GM12873 (cell line): Measurements from ENCODE around the gene TPM1.

ENCODE experiments used
- TF ChIP-seq, protein P1 (sequence below): IDR thresholded peaks from 2 replicates; pipeline ENCODE4 v1.5.1; 2012; ENCODE audit warnings: low read depth, mild to moderate bottlenecking, moderate library complexity, low read length, control low read depth; ENCODE audit not compliant: insufficient read depth; ENCODE audit errors: missing control alignments

Gene TPM1

GRCh38 chr15:63052961-63053698 lies 10.6 kb downstream of the TPM1 start:
- TF ChIP-seq, protein P1, sequence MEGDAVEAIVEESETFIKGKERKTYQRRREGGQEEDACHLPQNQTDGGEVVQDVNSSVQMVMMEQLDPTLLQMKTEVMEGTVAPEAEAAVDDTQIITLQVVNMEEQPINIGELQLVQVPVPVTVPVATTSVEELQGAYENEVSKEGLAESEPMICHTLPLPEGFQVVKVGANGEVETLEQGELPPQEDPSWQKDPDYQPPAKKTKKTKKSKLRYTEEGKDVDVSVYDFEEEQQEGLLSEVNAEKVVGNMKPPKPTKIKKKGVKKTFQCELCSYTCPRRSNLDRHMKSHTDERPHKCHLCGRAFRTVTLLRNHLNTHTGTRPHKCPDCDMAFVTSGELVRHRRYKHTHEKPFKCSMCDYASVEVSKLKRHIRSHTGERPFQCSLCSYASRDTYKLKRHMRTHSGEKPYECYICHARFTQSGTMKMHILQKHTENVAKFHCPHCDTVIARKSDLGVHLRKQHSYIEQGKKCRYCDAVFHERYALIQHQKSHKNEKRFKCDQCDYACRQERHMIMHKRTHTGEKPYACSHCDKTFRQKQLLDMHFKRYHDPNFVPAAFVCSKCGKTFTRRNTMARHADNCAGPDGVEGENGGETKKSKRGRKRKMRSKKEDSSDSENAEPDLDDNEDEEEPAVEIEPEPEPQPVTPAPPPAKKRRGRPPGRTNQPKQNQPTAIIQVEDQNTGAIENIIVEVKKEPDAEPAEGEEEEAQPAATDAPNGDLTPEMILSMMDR, result no peak

- TF ChIP-seq, protein P1, result no peak
These were observed 11.7 kb downstream of the TPM1 start for GRCh38 chr15:63054281-63054683.

- TF ChIP-seq, protein P1, result no peak
These were observed 12.4 kb downstream of the TPM1 start for GRCh38 chr15:63054985-63055384.

DNA sequence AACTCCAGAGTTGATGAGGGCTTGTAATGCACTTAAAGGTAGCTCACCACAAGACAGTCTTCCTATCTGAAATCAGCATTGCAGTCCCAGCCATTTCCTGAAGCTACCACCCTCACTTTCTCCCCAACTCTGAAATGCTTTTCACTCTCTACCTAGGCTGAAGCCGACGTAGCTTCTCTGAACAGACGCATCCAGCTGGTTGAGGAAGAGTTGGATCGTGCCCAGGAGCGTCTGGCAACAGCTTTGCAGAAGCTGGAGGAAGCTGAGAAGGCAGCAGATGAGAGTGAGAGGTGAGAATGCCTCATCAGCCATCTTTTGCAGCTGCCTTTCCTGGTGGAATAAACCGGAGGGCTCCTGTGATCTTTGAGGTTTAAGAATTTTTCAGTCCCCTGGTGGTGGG lies 14.3 kb downstream of the TPM1 start:
- TF ChIP-seq, protein P1, result no peak

- TF ChIP-seq, protein P1, result no peak
These were observed 15.2 kb downstream of the TPM1 start for GRCh38 chr15:63057468-63058345.

DNA sequence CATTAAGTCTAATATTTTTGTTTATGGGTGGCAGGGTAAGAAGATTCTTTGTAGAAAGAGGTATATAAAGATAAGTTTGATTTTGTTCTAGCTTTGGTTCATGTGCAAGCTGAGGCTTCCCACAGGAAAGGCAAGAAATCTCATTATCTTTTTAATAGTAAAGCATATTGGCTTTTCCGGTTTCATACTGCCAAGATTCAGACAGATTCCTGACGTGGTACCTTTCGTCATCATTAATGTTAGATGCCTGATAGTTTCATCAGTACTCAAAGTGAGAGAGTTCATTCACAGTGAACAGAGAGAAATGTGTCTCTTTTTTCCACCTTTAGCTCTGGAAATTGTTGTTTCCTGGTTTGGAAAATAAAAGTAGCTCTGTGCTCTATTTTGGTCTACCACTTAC lies 16.5 kb downstream of the TPM1 start:
- TF ChIP-seq, protein P1, result no peak

DNA sequence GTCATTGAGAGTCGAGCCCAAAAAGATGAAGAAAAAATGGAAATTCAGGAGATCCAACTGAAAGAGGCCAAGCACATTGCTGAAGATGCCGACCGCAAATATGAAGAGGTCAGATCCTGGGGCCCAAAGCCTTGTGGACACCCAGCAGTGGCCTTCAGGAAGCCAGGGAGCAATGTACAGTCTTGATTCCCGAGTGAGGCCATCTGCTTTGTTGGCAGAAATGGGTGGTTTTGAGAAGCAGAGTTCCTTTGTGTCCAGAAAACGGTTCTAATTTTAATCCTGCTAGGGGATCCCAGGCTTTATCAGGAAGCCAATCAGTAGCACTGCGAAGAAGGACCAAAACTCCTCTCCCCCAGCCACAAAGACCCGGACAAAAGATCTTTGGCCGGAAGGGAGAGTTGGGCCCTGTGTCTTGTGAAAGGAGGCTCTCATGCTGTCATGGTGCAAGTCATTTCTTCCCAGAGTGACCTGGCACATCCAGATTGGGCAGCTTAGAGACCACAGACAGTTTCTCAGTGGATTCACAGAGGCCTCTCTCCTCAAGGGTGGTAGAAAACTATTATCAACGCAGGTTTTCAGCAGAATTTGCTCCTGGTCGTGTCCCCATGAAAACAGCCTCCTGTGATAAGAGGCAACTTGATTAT lies 17.1 kb downstream of the TPM1 start:
- TF ChIP-seq, protein P1, result no peak
